ENCODE measurements around the gene COMMD8. TPM values are rescaled to one million over a fixed set of nuclear protein-coding genes. Genes with fewer than 3 reads are reported as not detected.

The COMMD8 gene
- total RNA-seq, 5 donors from 2014 or later (not counting 1 experiment from before 2014, with no cell fraction given): 8.2 to 17.0 (median 15.7) TPM

- Mint-ChIP-seq H3K27me3 (no peaks in the 10 kb centered on the region), H3K4me3 (peak overlapping the region; percentile 90 to 97 (median 95)), H3K36me3 (no peaks in the 10 kb centered on the region), H3K27ac (no peak overlapping the region), H3K4me1 (peaks cover 32 to 34% (median 33%) of the 10 kb centered on the region in 3 donors), H3K9me3 (peaks cover 0 to 2% (median 0%) of the 10 kb centered on the region in 3 donors)
- ATAC-seq (replicated peaks in 1 of 4) (no peak), DNase-seq (no peak)
- ChIA-PET CTCF (interaction anchor here in 1 of 2 donors (0.7 kb wide), 1 partner anchor 101 kb away, joined by 5 read pairs; no protein-coding TSS in a partner anchor), POLR2A (no interaction called here)
- Histone ChIP-seq H3K4me1 (ENCODE audit: control insufficient read depth in 1 of 2, extremely low read depth in 1 of 2, insufficient read depth in 2 of 2, low read length in 2 of 2) (peaks cover 8 to 9% of the 10 kb centered on the region in 2 experiments), H3K27ac (ENCODE audit: low read length) (no peak overlapping the region), H3K27me3 (replicated peaks in 1 of 2; ENCODE audit: control insufficient read depth in 2 of 2, extremely low read depth in 1 of 2, insufficient read depth in 2 of 2, low read length in 1 of 2) (no peaks in the 10 kb centered on the region), H3K4me3 (ENCODE audit: control insufficient read depth in 1 of 2, extremely low read depth in 1 of 2, low read length in 1 of 2) (peak overlapping the region; percentile 83 to 97), H3K9me3 (no peaks in the 10 kb centered on the region), H3K36me3 (ENCODE audit: control insufficient read depth in 2 of 2, extremely low read depth in 1 of 2, insufficient read depth in 1 of 2, low read length in 1 of 2) (no peaks in the 10 kb centered on the region)
- 100% methylated on average over 1 of the region's 5 CpGs for WGBS (ENCODE audit: insufficient coverage)
Measured at GRCh38 chr4:47486231-47486673, 22.8 kb upstream of the COMMD8 start.

- H3K27me3 Mint-ChIP-seq: no peaks in the 10 kb centered on the region
- POLR2A ChIA-PET: interaction anchor here in 1 of 2 donors (1.0 to 1.1 kb wide), 2 partner anchors 15 to 76 kb away, joined by 4 to 6 read pairs; no protein-coding TSS in a partner anchor
- peaks cover 8 to 9% of the 10 kb centered on the region in 2 experiments for H3K4me1 ChIP-seq (ENCODE audit: control insufficient read depth in 1 of 2, extremely low read depth in 1 of 2, insufficient read depth in 2 of 2, low read length in 2 of 2)
- no peaks in the 10 kb centered on the region for H3K9me3 ChIP-seq
- no peaks in the 10 kb centered on the region for H3K36me3 Mint-ChIP-seq
- WGBS (ENCODE audit: insufficient coverage): no CpG with 5 or more reads among the region's 14 CpGs
- H3K4me3 ChIP-seq (ENCODE audit: control insufficient read depth in 1 of 2, extremely low read depth in 1 of 2, low read length in 1 of 2): peak overlapping the region; percentile 83 to 97
- DNase-seq: no peak
- H3K36me3 ChIP-seq (ENCODE audit: control insufficient read depth in 2 of 2, extremely low read depth in 1 of 2, insufficient read depth in 1 of 2, low read length in 1 of 2): no peaks in the 10 kb centered on the region
- no peaks in the 10 kb centered on the region for H3K27me3 ChIP-seq (replicated peaks in 1 of 2; ENCODE audit: control insufficient read depth in 2 of 2, extremely low read depth in 1 of 2, insufficient read depth in 2 of 2, low read length in 1 of 2)
- peak overlapping the region; percentile 90 to 97 (median 95) for H3K4me3 Mint-ChIP-seq
- H3K27ac ChIP-seq (ENCODE audit: low read length): peak overlapping the region; percentile 71
- CTCF ChIA-PET: interaction anchor here in 1 of 2 donors (1.0 to 1.4 kb wide), 2 partner anchors 22 to 41 kb away, joined by 3 to 16 read pairs; partner anchors contain the start of gene COMMD8
- peaks cover 32 to 34% (median 33%) of the 10 kb centered on the region in 3 donors for H3K4me1 Mint-ChIP-seq
- no peak for ATAC-seq (replicated peaks in 1 of 4)
- peaks cover 0 to 2% (median 0%) of the 10 kb centered on the region in 3 donors for H3K9me3 Mint-ChIP-seq
- peak overlapping the region; percentile 79 to 93 for H3K27ac Mint-ChIP-seq
Measured at GRCh38 chr4:47485768-47486167, 22.3 kb upstream of the COMMD8 start.

- Mint-ChIP-seq H3K9me3 (peaks cover 0 to 2% (median 0%) of the 10 kb centered on the region in 3 donors), H3K27ac (peak within 1 kb of the TSS; percentile 79 to 93), H3K4me1 (peaks cover 30 to 32% (median 30%) of the 10 kb centered on the region in 3 donors), H3K4me3 (peak within 1 kb of the TSS; percentile 90 to 97 (median 95)), H3K36me3 (no peaks in the 10 kb centered on the region), H3K27me3 (no peaks in the 10 kb centered on the region)
- ChIA-PET CTCF (interaction anchor here in 1 of 2 donors (0.7 to 1.4 kb wide), 8 partner anchors 12 to 533 kb away, joined by 3 to 16 read pairs (median 3); partner anchors contain the start of gene COMMD8), POLR2A (interaction anchor here (0.7 to 1.1 kb wide), 4 partner anchors 9 to 76 kb away, joined by 3 to 6 read pairs (median 5); partner anchors contain the start of gene COMMD8 (in 1 of the 2))
- peaks cover 8 to 9% of the 10 kb centered on the region in 2 experiments for H3K4me1 ChIP-seq (ENCODE audit: control insufficient read depth in 1 of 2, extremely low read depth in 1 of 2, insufficient read depth in 2 of 2, low read length in 2 of 2)
- peak within 1 kb of the TSS; percentile 71 for H3K27ac ChIP-seq (ENCODE audit: low read length)
- ATAC-seq (replicated peaks in 1 of 4) (peak; percentile 96 to 98 (median 96)), DNase-seq (peak; percentile 38 to 83 (median 64))
- no peaks in the 10 kb centered on the region for H3K9me3 ChIP-seq
- under 1% methylated on average over 18 of the region's 34 CpGs for WGBS (ENCODE audit: insufficient coverage)
- H3K27me3 ChIP-seq (replicated peaks in 1 of 2; ENCODE audit: control insufficient read depth in 2 of 2, extremely low read depth in 1 of 2, insufficient read depth in 2 of 2, low read length in 1 of 2): no peaks in the 10 kb centered on the region
- peak within 1 kb of the TSS; percentile 83 to 97 for H3K4me3 ChIP-seq (ENCODE audit: control insufficient read depth in 1 of 2, extremely low read depth in 1 of 2, low read length in 1 of 2)
- no peaks in the 10 kb centered on the region for H3K36me3 ChIP-seq (ENCODE audit: control insufficient read depth in 2 of 2, extremely low read depth in 1 of 2, insufficient read depth in 1 of 2, low read length in 1 of 2)
Measured at GRCh38 chr4:47485047-47485692, 21.7 kb upstream of the COMMD8 start, which contains the start of gene ATP10D. TSS of gene ATP10D (plus strand) at chr4:47485275. CDS start at chr4:47512541, 27,266 bp downstream.

- Histone ChIP-seq H3K9me3 (no peaks in the 10 kb centered on the region), H3K4me3 (ENCODE audit: control insufficient read depth in 1 of 2, extremely low read depth in 1 of 2, low read length in 1 of 2) (no peak overlapping the region), H3K27ac (ENCODE audit: low read length) (no peak overlapping the region), H3K27me3 (replicated peaks in 1 of 2; ENCODE audit: control insufficient read depth in 2 of 2, extremely low read depth in 1 of 2, insufficient read depth in 2 of 2, low read length in 1 of 2) (no peaks in the 10 kb centered on the region), H3K36me3 (ENCODE audit: control insufficient read depth in 2 of 2, extremely low read depth in 1 of 2, insufficient read depth in 1 of 2, low read length in 1 of 2) (no peaks in the 10 kb centered on the region), H3K4me1 (ENCODE audit: control insufficient read depth in 1 of 2, extremely low read depth in 1 of 2, insufficient read depth in 2 of 2, low read length in 2 of 2) (peaks cover 8 to 9% of the 10 kb centered on the region in 2 experiments)
- ATAC-seq (replicated peaks in 1 of 4) (no peak), DNase-seq (no peak)
- CTCF ChIA-PET: interaction anchor here in 1 of 2 donors (0.7 to 1.9 kb wide), 6 partner anchors 10 to 78 kb away, joined by 3 to 16 read pairs (median 6); partner anchors contain the start of gene COMMD8
- H3K27me3 Mint-ChIP-seq: peaks cover 0 to under 1% of the 10 kb centered on the region in 2 donors
- POLR2A ChIA-PET: interaction anchor here in 1 of 2 donors (0.6 to 1.0 kb wide), 2 partner anchors 21 to 48 kb away, joined by 4 to 6 read pairs; partner anchors contain the start of gene COMMD8
- no CpG with 5 or more reads among the region's 3 CpGs for WGBS (ENCODE audit: insufficient coverage)
- H3K4me3 Mint-ChIP-seq: peak overlapping the region; percentile 90 to 97 (median 95)
- no peaks in the 10 kb centered on the region for H3K36me3 Mint-ChIP-seq
- H3K4me1 Mint-ChIP-seq: peaks cover 28 to 32% (median 30%) of the 10 kb centered on the region in 3 donors
- H3K27ac Mint-ChIP-seq: peak overlapping the region; percentile 6 to 93
- H3K9me3 Mint-ChIP-seq: peaks cover 0 to 2% (median 0%) of the 10 kb centered on the region in 3 donors
Measured at GRCh38 chr4:47484168-47484567, 20.7 kb upstream of the COMMD8 start.

- H3K4me1 Mint-ChIP-seq: peaks cover 28 to 32% (median 30%) of the 10 kb centered on the region in 3 donors
- ChIA-PET POLR2A (interaction anchor here in 1 of 2 donors (0.6 to 1.3 kb wide), 2 partner anchors 21 to 48 kb away, joined by 4 read pairs; no protein-coding TSS in a partner anchor), CTCF (interaction anchor here in 1 of 2 donors (0.7 to 1.9 kb wide), 3 partner anchors 9 to 20 kb away, joined by 3 to 7 read pairs (median 7); partner anchors contain the start of gene COMMD8)
- Histone ChIP-seq H3K36me3 (ENCODE audit: control insufficient read depth in 2 of 2, extremely low read depth in 1 of 2, insufficient read depth in 1 of 2, low read length in 1 of 2) (no peaks in the 10 kb centered on the region), H3K4me1 (ENCODE audit: control insufficient read depth in 1 of 2, extremely low read depth in 1 of 2, insufficient read depth in 2 of 2, low read length in 2 of 2) (peaks cover 8 to 9% of the 10 kb centered on the region in 2 experiments), H3K27ac (ENCODE audit: low read length) (no peak overlapping the region), H3K9me3 (no peaks in the 10 kb centered on the region), H3K4me3 (ENCODE audit: control insufficient read depth in 1 of 2, extremely low read depth in 1 of 2, low read length in 1 of 2) (no peak overlapping the region), H3K27me3 (replicated peaks in 1 of 2; ENCODE audit: control insufficient read depth in 2 of 2, extremely low read depth in 1 of 2, insufficient read depth in 2 of 2, low read length in 1 of 2) (no peaks in the 10 kb centered on the region)
- ATAC-seq (replicated peaks in 1 of 4) (no peak), DNase-seq (no peak)
- H3K27me3 Mint-ChIP-seq: peaks cover 0 to 4% of the 10 kb centered on the region in 2 donors
- peak overlapping the region in 1 of 2 donors; percentile 93 for H3K27ac Mint-ChIP-seq
- peak overlapping the region; percentile 90 to 97 (median 95) for H3K4me3 Mint-ChIP-seq
- H3K36me3 Mint-ChIP-seq: no peaks in the 10 kb centered on the region
- WGBS (ENCODE audit: insufficient coverage): 92% methylated on average over 3 of the region's 3 CpGs
- peaks cover 0 to under 1% (median 0%) of the 10 kb centered on the region in 3 donors for H3K9me3 Mint-ChIP-seq
Measured at GRCh38 chr4:47483745-47484144, 20.2 kb upstream of the COMMD8 start.

GRCh38 chr4:47482326-47482725 lies 18.8 kb upstream of the COMMD8 start:
- H3K4me3 ChIP-seq (ENCODE audit: control insufficient read depth in 1 of 2, extremely low read depth in 1 of 2, low read length in 1 of 2): no peak overlapping the region
- Mint-ChIP-seq H3K4me1 (peaks cover 28 to 32% (median 30%) of the 10 kb centered on the region in 3 donors), H3K9me3 (no peaks in the 10 kb centered on the region), H3K27ac (no peak overlapping the region), H3K4me3 (no peak overlapping the region), H3K36me3 (no peaks in the 10 kb centered on the region), H3K27me3 (peaks cover 3 to 6% of the 10 kb centered on the region in 2 donors)
- DNase-seq (no peak), ATAC-seq (replicated peaks in 1 of 4) (no peak)
- ChIA-PET POLR2A (no interaction called here), CTCF (interaction anchor here in 1 of 2 donors (1.0 to 1.9 kb wide), 3 partner anchors 11 to 84 kb away, joined by 3 to 7 read pairs (median 3); partner anchors contain the start of gene COMMD8)
- H3K9me3 ChIP-seq: no peaks in the 10 kb centered on the region
- H3K4me1 ChIP-seq (ENCODE audit: control insufficient read depth in 1 of 2, extremely low read depth in 1 of 2, insufficient read depth in 2 of 2, low read length in 2 of 2): peaks cover 8 to 9% of the 10 kb centered on the region in 2 experiments
- H3K36me3 ChIP-seq (ENCODE audit: control insufficient read depth in 2 of 2, extremely low read depth in 1 of 2, insufficient read depth in 1 of 2, low read length in 1 of 2): no peaks in the 10 kb centered on the region
- no CpG with 5 or more reads among the region's 4 CpGs for WGBS (ENCODE audit: insufficient coverage)
- H3K27me3 ChIP-seq (replicated peaks in 1 of 2; ENCODE audit: control insufficient read depth in 2 of 2, extremely low read depth in 1 of 2, insufficient read depth in 2 of 2, low read length in 1 of 2): no peaks in the 10 kb centered on the region
- no peak overlapping the region for H3K27ac ChIP-seq (ENCODE audit: low read length)

All from T-cell (primary cell).